ENCODE measurements around the gene KRTAP5-7. TPM values are rescaled to one million over a fixed set of nuclear protein-coding genes. Genes with fewer than 3 reads are reported as not detected.
"Not testable (repeated sequence)": the region's sequence is repeated elsewhere in the genome, so short reads cannot be mapped to it uniquely, and the experiment has no call there.

Gene KRTAP5-7
- total RNA-seq, 1 donor from 2014 or later, result not detected

- Histone ChIP-seq H3K27me3 (ENCODE audit: insufficient read depth, low read length) (no peaks in the 10 kb centered on the region), H3K79me2 (ENCODE audit: insufficient read depth, low read length) (no peaks in the 10 kb centered on the region), H4K20me1 (ENCODE audit: insufficient read depth, low read length) (no peaks in the 10 kb centered on the region), H3K27ac (ENCODE audit: low read depth, low read length) (no peak overlapping the region), H3K4me1 (ENCODE audit: insufficient read depth, low read length) (no peaks in the 10 kb centered on the region), H3K4me2 (ENCODE audit: low read length) (no peak overlapping the region), H2AFZ (ENCODE audit: low read depth, low read length) (no peak overlapping the region), H3K9ac (ENCODE audit: low read length) (no peak overlapping the region), H3K4me3 (ENCODE audit: insufficient read depth, low read depth, low read length) (no peak overlapping the region), H3K9me3 (ENCODE audit: insufficient read depth, low read depth, low read length) (no peaks in the 10 kb centered on the region), H3K36me3 (ENCODE audit: insufficient read depth, low read length) (no peaks in the 10 kb centered on the region)
- no peak overlapping the region for H3K27ac Mint-ChIP-seq (ENCODE audit: unreplicated experiment)
- TF ChIP-seq, protein P1, sequence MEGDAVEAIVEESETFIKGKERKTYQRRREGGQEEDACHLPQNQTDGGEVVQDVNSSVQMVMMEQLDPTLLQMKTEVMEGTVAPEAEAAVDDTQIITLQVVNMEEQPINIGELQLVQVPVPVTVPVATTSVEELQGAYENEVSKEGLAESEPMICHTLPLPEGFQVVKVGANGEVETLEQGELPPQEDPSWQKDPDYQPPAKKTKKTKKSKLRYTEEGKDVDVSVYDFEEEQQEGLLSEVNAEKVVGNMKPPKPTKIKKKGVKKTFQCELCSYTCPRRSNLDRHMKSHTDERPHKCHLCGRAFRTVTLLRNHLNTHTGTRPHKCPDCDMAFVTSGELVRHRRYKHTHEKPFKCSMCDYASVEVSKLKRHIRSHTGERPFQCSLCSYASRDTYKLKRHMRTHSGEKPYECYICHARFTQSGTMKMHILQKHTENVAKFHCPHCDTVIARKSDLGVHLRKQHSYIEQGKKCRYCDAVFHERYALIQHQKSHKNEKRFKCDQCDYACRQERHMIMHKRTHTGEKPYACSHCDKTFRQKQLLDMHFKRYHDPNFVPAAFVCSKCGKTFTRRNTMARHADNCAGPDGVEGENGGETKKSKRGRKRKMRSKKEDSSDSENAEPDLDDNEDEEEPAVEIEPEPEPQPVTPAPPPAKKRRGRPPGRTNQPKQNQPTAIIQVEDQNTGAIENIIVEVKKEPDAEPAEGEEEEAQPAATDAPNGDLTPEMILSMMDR (IDR thresholded peaks at IDR 0.05; ENCODE audit: insufficient read depth, low read depth, low read length), result no peak
- no peak for TF ChIP-seq EZH2 (IDR thresholded peaks at IDR 0.05; ENCODE audit: insufficient read depth, low read length)
- peaks cover 44% of the 10 kb centered on the region for H3K27me3 Mint-ChIP-seq (ENCODE audit: low read depth, unreplicated experiment)
- peaks cover 2% of the 10 kb centered on the region for H3K9me3 Mint-ChIP-seq (ENCODE audit: unreplicated experiment)
- no peaks in the 10 kb centered on the region for H3K4me1 Mint-ChIP-seq (ENCODE audit: low read depth, unreplicated experiment)
- FAIRE-seq (no peak), DNase-seq (ENCODE audit: low read depth) (no peak)
- H3K4me3 Mint-ChIP-seq (ENCODE audit: unreplicated experiment), result no peak overlapping the region
- H3K36me3 Mint-ChIP-seq (ENCODE audit: low read depth, unreplicated experiment), result no peaks in the 10 kb centered on the region
Measured at GRCh38 chr11:71572811-71573210, 45.7 kb downstream of the KRTAP5-7 start.

GRCh38 chr11:71574418-71574817, 47.4 kb downstream of the KRTAP5-7 start:
- H3K4me1 Mint-ChIP-seq (ENCODE audit: low read depth, unreplicated experiment), result peaks cover 3% of the 10 kb centered on the region
- Histone ChIP-seq H3K27ac (ENCODE audit: low read depth, low read length) (no peak overlapping the region), H3K4me3 (ENCODE audit: insufficient read depth, low read depth, low read length) (no peak overlapping the region), H4K20me1 (ENCODE audit: insufficient read depth, low read length) (no peaks in the 10 kb centered on the region), H2AFZ (ENCODE audit: low read depth, low read length) (no peak overlapping the region), H3K4me2 (ENCODE audit: low read length) (no peak overlapping the region), H3K9ac (ENCODE audit: low read length) (no peak overlapping the region), H3K9me3 (ENCODE audit: insufficient read depth, low read depth, low read length) (no peaks in the 10 kb centered on the region), H3K79me2 (ENCODE audit: insufficient read depth, low read length) (no peaks in the 10 kb centered on the region), H3K36me3 (ENCODE audit: insufficient read depth, low read length) (no peaks in the 10 kb centered on the region), H3K4me1 (ENCODE audit: insufficient read depth, low read length) (no peaks in the 10 kb centered on the region), H3K27me3 (ENCODE audit: insufficient read depth, low read length) (no peaks in the 10 kb centered on the region)
- H3K4me3 Mint-ChIP-seq (ENCODE audit: unreplicated experiment), result no peak overlapping the region
- DNase-seq (ENCODE audit: low read depth), result no peak
- peaks cover 2% of the 10 kb centered on the region for H3K9me3 Mint-ChIP-seq (ENCODE audit: unreplicated experiment)
- no peak for TF ChIP-seq EZH2 (IDR thresholded peaks at IDR 0.05; ENCODE audit: insufficient read depth, low read length)
- TF ChIP-seq, protein P1 (IDR thresholded peaks at IDR 0.05; ENCODE audit: insufficient read depth, low read depth, low read length), result no peak
- H3K27me3 Mint-ChIP-seq (ENCODE audit: low read depth, unreplicated experiment), result peaks cover 30% of the 10 kb centered on the region
- H3K27ac Mint-ChIP-seq (ENCODE audit: unreplicated experiment), result no peak overlapping the region
- FAIRE-seq, result no peak
- no peaks in the 10 kb centered on the region for H3K36me3 Mint-ChIP-seq (ENCODE audit: low read depth, unreplicated experiment)

- no peak for TF ChIP-seq EZH2 (IDR thresholded peaks at IDR 0.05; ENCODE audit: insufficient read depth, low read length)
- TF ChIP-seq, protein P1 (IDR thresholded peaks at IDR 0.05; ENCODE audit: insufficient read depth, low read depth, low read length), result no peak
- Histone ChIP-seq H3K9ac (ENCODE audit: low read length) (no peak overlapping the region), H3K4me3 (ENCODE audit: insufficient read depth, low read depth, low read length) (no peak overlapping the region), H2AFZ (ENCODE audit: low read depth, low read length) (no peak overlapping the region), H3K27ac (ENCODE audit: low read depth, low read length) (no peak overlapping the region), H3K36me3 (ENCODE audit: insufficient read depth, low read length) (no peaks in the 10 kb centered on the region), H3K27me3 (ENCODE audit: insufficient read depth, low read length) (no peaks in the 10 kb centered on the region), H3K4me2 (ENCODE audit: low read length) (no peak overlapping the region), H3K9me3 (ENCODE audit: insufficient read depth, low read depth, low read length) (no peaks in the 10 kb centered on the region), H3K4me1 (ENCODE audit: insufficient read depth, low read length) (no peaks in the 10 kb centered on the region), H4K20me1 (ENCODE audit: insufficient read depth, low read length) (no peaks in the 10 kb centered on the region), H3K79me2 (ENCODE audit: insufficient read depth, low read length) (no peaks in the 10 kb centered on the region)
- DNase-seq (ENCODE audit: low read depth) (no peak), FAIRE-seq (no peak)
- Mint-ChIP-seq H3K27me3 (ENCODE audit: low read depth, unreplicated experiment) (peaks cover 23% of the 10 kb centered on the region), H3K36me3 (ENCODE audit: low read depth, unreplicated experiment) (no peaks in the 10 kb centered on the region), H3K4me3 (ENCODE audit: unreplicated experiment) (no peak overlapping the region), H3K4me1 (ENCODE audit: low read depth, unreplicated experiment) (peaks cover 5% of the 10 kb centered on the region), H3K27ac (ENCODE audit: unreplicated experiment) (no peak overlapping the region), H3K9me3 (ENCODE audit: unreplicated experiment) (no peaks in the 10 kb centered on the region)
Measured at GRCh38 chr11:71575723-71576424, 48.8 kb downstream of the KRTAP5-7 start.

- peaks cover 25% of the 10 kb centered on the region for H3K27me3 Mint-ChIP-seq (ENCODE audit: low read depth, unreplicated experiment)
- FAIRE-seq; H3K4me2 ChIP-seq (ENCODE audit: low read length); H2AFZ ChIP-seq (ENCODE audit: low read depth, low read length); H3K36me3 Mint-ChIP-seq (ENCODE audit: low read depth, unreplicated experiment); H3K4me1 Mint-ChIP-seq (ENCODE audit: low read depth, unreplicated experiment); H3K4me3 ChIP-seq (ENCODE audit: insufficient read depth, low read depth, low read length); H3K36me3 ChIP-seq (ENCODE audit: insufficient read depth, low read length); H3K9me3 Mint-ChIP-seq (ENCODE audit: unreplicated experiment); H3K9ac ChIP-seq (ENCODE audit: low read length); H4K20me1 ChIP-seq (ENCODE audit: insufficient read depth, low read length); H3K9me3 ChIP-seq (ENCODE audit: insufficient read depth, low read depth, low read length); H3K27ac Mint-ChIP-seq (ENCODE audit: unreplicated experiment); H3K27ac ChIP-seq (ENCODE audit: low read depth, low read length); H3K4me1 ChIP-seq (ENCODE audit: insufficient read depth, low read length); H3K79me2 ChIP-seq (ENCODE audit: insufficient read depth, low read length); H3K4me3 Mint-ChIP-seq (ENCODE audit: unreplicated experiment); H3K27me3 ChIP-seq (ENCODE audit: insufficient read depth, low read length); DNase-seq (ENCODE audit: low read depth): not testable (repeated sequence)
Measured at GRCh38 chr11:71576688-71577465, 49.8 kb downstream of the KRTAP5-7 start.
